Natural killer cell treated with Interleukin-12 subunit alpha and Interleukin-12 subunit beta and Interleukin-15 and Interleukin-18, amount 100 ng/mL, for 72 hours (primary cell): ENCODE data around the gene TTC7B. TPM values are rescaled to one million over a fixed set of nuclear protein-coding genes. Genes with fewer than 3 reads are reported as not detected.

Experiments used
- ATAC-seq, 2 donors: fragments of 150-1000 bp; cut with Tn5 transposase in 1 of 2; sonication (Bioruptor Pico), chemical (Tn5 transposase) in 1 of 2; 2 replicates each; pipeline ENCODE4 v1.10.0; 2021
- DNase-seq: peaks from one replicate; pipeline ENCODE4 v3.0.0; 2022; ENCODE audit warnings: low spot score
- H3K27ac Mint-ChIP-seq, 2 donors: 1 replicate in 1 of 2; 2 replicates in 1 of 2; pipeline ENCODE4 v1.8.0; 2022; ENCODE audit warnings: mixed read lengths in 2 of 2, mild to moderate bottlenecking in 1 of 2, moderate library complexity in 1 of 2
- H3K27me3 Mint-ChIP-seq, 2 donors: 1 replicate in 1 of 2; 2 replicates in 1 of 2; pipeline ENCODE4 v1.8.0; 2022; ENCODE audit warnings: mixed read lengths in 2 of 2
- H3K36me3 Mint-ChIP-seq: one replicate; pipeline ENCODE4 v1.8.0; 2022; ENCODE audit warnings: mixed read lengths
- H3K4me1 Mint-ChIP-seq, 2 donors: 1 replicate in 1 of 2; 2 replicates in 1 of 2; pipeline ENCODE4 v1.8.0; 2022; ENCODE audit warnings: low read depth in 2 of 2, mixed read lengths in 2 of 2, mild to moderate bottlenecking in 1 of 2
- H3K4me3 Mint-ChIP-seq: one replicate; pipeline ENCODE4 v1.8.0; 2022; ENCODE audit warnings: mixed read lengths
- H3K9me3 Mint-ChIP-seq: 2 replicates; pipeline ENCODE4 v1.8.0; 2022; ENCODE audit warnings: mixed read lengths
- total RNA-seq, 2 donors: library from RNA; stranded (reverse); gene quantifications; one replicate each; pipeline ENCODE4 v1.2.3, GENCODE V29; 2022

Gene TTC7B
- total RNA-seq, 2 donors from 2014 or later, result 8.9 to 24.5 TPM

GRCh38 chr14:90601563-90601962 is 214.7 kb downstream of the TTC7B start:
- peaks cover 7 to 16% of the 10 kb centered on the region in 2 donors for H3K27me3 Mint-ChIP-seq
- H3K4me3 Mint-ChIP-seq, result no peak overlapping the region
- no peaks in the 10 kb centered on the region for H3K36me3 Mint-ChIP-seq
- ATAC-seq (no peak), DNase-seq (no peak)
- no peaks in the 10 kb centered on the region for H3K9me3 Mint-ChIP-seq
- no peak overlapping the region for H3K27ac Mint-ChIP-seq
- no peaks in the 10 kb centered on the region for H3K4me1 Mint-ChIP-seq

- peak in 1 of 2 donors; percentile 20 for ATAC-seq
- Mint-ChIP-seq H3K9me3 (no peaks in the 10 kb centered on the region), H3K36me3 (no peaks in the 10 kb centered on the region), H3K27ac (no peak overlapping the region), H3K27me3 (peaks cover 7 to 12% of the 10 kb centered on the region in 2 donors), H3K4me1 (no peaks in the 10 kb centered on the region), H3K4me3 (no peak overlapping the region)
- no peak for DNase-seq
These were observed 215.6 kb downstream of the TTC7B start for GRCh38 chr14:90600619-90601018.

GRCh38 chr14:90599748-90600507 is 216.3 kb downstream of the TTC7B start:
- Mint-ChIP-seq H3K27me3 (peaks cover 0 to 6% of the 10 kb centered on the region in 2 donors), H3K27ac (no peak overlapping the region), H3K36me3 (no peaks in the 10 kb centered on the region), H3K4me3 (no peak overlapping the region), H3K4me1 (no peaks in the 10 kb centered on the region), H3K9me3 (no peaks in the 10 kb centered on the region)
- no peak for ATAC-seq
- no peak for DNase-seq

- Mint-ChIP-seq H3K9me3 (no peaks in the 10 kb centered on the region), H3K36me3 (no peaks in the 10 kb centered on the region), H3K4me1 (no peaks in the 10 kb centered on the region), H3K27ac (no peak overlapping the region), H3K4me3 (no peak overlapping the region), H3K27me3 (peaks cover 0 to 6% of the 10 kb centered on the region in 2 donors)
- no peak for ATAC-seq
- no peak for DNase-seq
These were observed 216.9 kb downstream of the TTC7B start for GRCh38 chr14:90599339-90599738.

- no peak for ATAC-seq
- H3K27ac Mint-ChIP-seq, result no peak overlapping the region
- no peaks in the 10 kb centered on the region for H3K9me3 Mint-ChIP-seq
- H3K4me1 Mint-ChIP-seq, result no peaks in the 10 kb centered on the region
- H3K36me3 Mint-ChIP-seq, result no peaks in the 10 kb centered on the region
- DNase-seq, result no peak
- no peak overlapping the region for H3K4me3 Mint-ChIP-seq
- peaks cover 0 to 3% of the 10 kb centered on the region in 2 donors for H3K27me3 Mint-ChIP-seq
These were observed 218.3 kb downstream of the TTC7B start for GRCh38 chr14:90597961-90598360.

GRCh38 chr14:90596733-90597132 is 219.5 kb downstream of the TTC7B start:
- Mint-ChIP-seq H3K36me3 (no peaks in the 10 kb centered on the region), H3K27ac (no peak overlapping the region), H3K4me1 (no peaks in the 10 kb centered on the region), H3K4me3 (no peak overlapping the region), H3K9me3 (no peaks in the 10 kb centered on the region), H3K27me3 (no peaks in the 10 kb centered on the region)
- DNase-seq (no peak), ATAC-seq (no peak)

- Mint-ChIP-seq H3K4me3 (no peak overlapping the region), H3K4me1 (no peaks in the 10 kb centered on the region), H3K27me3 (no peaks in the 10 kb centered on the region), H3K36me3 (no peaks in the 10 kb centered on the region), H3K9me3 (no peaks in the 10 kb centered on the region), H3K27ac (no peak overlapping the region)
- ATAC-seq (peak in 1 of 2 donors; percentile 48), DNase-seq (no peak)
These were observed 222.8 kb downstream of the TTC7B start for GRCh38 chr14:90593254-90594040.

- H3K27ac Mint-ChIP-seq, result no peak overlapping the region
- H3K9me3 Mint-ChIP-seq, result no peaks in the 10 kb centered on the region
- H3K36me3 Mint-ChIP-seq, result no peaks in the 10 kb centered on the region
- no peaks in the 10 kb centered on the region for H3K4me1 Mint-ChIP-seq
- no peak overlapping the region for H3K4me3 Mint-ChIP-seq
- no peaks in the 10 kb centered on the region for H3K27me3 Mint-ChIP-seq
- no peak for DNase-seq
- no peak for ATAC-seq
These were observed 223.6 kb downstream of the TTC7B start for GRCh38 chr14:90592655-90593054.

- Mint-ChIP-seq H3K9me3 (no peaks in the 10 kb centered on the region), H3K4me1 (no peaks in the 10 kb centered on the region), H3K4me3 (no peak overlapping the region), H3K27me3 (no peaks in the 10 kb centered on the region), H3K27ac (no peak overlapping the region), H3K36me3 (no peaks in the 10 kb centered on the region)
- ATAC-seq (no peak), DNase-seq (no peak)
These were observed 228.3 kb downstream of the TTC7B start for GRCh38 chr14:90587918-90588317.

- H3K27ac Mint-ChIP-seq, result no peak overlapping the region
- no peak overlapping the region for H3K4me3 Mint-ChIP-seq
These were observed 228.8 kb downstream of the TTC7B start for GRCh38 chr14:90587252-90587910.

GRCh38 chr14:90585106-90585505 is 231.1 kb downstream of the TTC7B start:
- Mint-ChIP-seq H3K4me3 (no peak overlapping the region), H3K27me3 (no peaks in the 10 kb centered on the region), H3K9me3 (no peaks in the 10 kb centered on the region), H3K4me1 (no peaks in the 10 kb centered on the region), H3K36me3 (no peaks in the 10 kb centered on the region), H3K27ac (no peak overlapping the region)
- ATAC-seq, result no peak
- DNase-seq, result no peak

More at GRCh38 chr14:90587252-90587910, 228.8 kb downstream of the TTC7B start:
- no peaks in the 10 kb centered on the region for H3K36me3 Mint-ChIP-seq
- H3K4me1 Mint-ChIP-seq, result no peaks in the 10 kb centered on the region
- H3K9me3 Mint-ChIP-seq, result no peaks in the 10 kb centered on the region
- DNase-seq, result no peak
- no peaks in the 10 kb centered on the region for H3K27me3 Mint-ChIP-seq
- ATAC-seq, result peak in 1 of 2 donors; percentile 14

GRCh38 chr14:90583916-90584605 is 232.2 kb downstream of the TTC7B start:
- no peak overlapping the region for H3K27ac Mint-ChIP-seq

GRCh38 chr14:90583427-90583826 is 232.8 kb downstream of the TTC7B start:
- Mint-ChIP-seq H3K36me3 (no peaks in the 10 kb centered on the region), H3K4me1 (no peaks in the 10 kb centered on the region), H3K4me3 (no peak overlapping the region), H3K27ac (no peak overlapping the region), H3K27me3 (no peaks in the 10 kb centered on the region), H3K9me3 (no peaks in the 10 kb centered on the region)
- ATAC-seq (no peak), DNase-seq (no peak)

More at GRCh38 chr14:90583916-90584605, 232.2 kb downstream of the TTC7B start:
- no peaks in the 10 kb centered on the region for H3K27me3 Mint-ChIP-seq
- no peaks in the 10 kb centered on the region for H3K9me3 Mint-ChIP-seq
- ATAC-seq (no peak), DNase-seq (no peak)
- H3K36me3 Mint-ChIP-seq, result no peaks in the 10 kb centered on the region
- H3K4me3 Mint-ChIP-seq, result no peak overlapping the region
- H3K4me1 Mint-ChIP-seq, result no peaks in the 10 kb centered on the region
